GM18951 (cell line): ENCODE results near the gene PTPRG.

Experiments
- POLR2A ChIP-seq: IDR thresholded peaks from 4 replicates; pipeline ENCODE4 v1.6.1; 2011; ENCODE audit warnings: mild to moderate bottlenecking; ENCODE audit not compliant: insufficient read length, insufficient read depth; ENCODE audit errors: extremely low read depth
- in situ Hi-C: fragments of 300-500 bp; cut with MboI; formaldehyde crosslinking; loops from one replicate; pipeline ENCODE4 v1.12.0; 2022; ENCODE audit warnings: low sequenced_read_pairs, mixed read lengths, inconsistent platforms; ENCODE audit not compliant: unreplicated experiment

Gene PTPRG

GRCh38 chr3:61929617-61930016 lies 368.2 kb downstream of the PTPRG start:
- in situ Hi-C loops = no loop called here
- no peak for TF ChIP-seq POLR2A

- in situ Hi-C loops = no loop called here
- no peak for TF ChIP-seq POLR2A
Measured at GRCh38 chr3:61932499-61932898, 371.1 kb downstream of the PTPRG start.

DNA sequence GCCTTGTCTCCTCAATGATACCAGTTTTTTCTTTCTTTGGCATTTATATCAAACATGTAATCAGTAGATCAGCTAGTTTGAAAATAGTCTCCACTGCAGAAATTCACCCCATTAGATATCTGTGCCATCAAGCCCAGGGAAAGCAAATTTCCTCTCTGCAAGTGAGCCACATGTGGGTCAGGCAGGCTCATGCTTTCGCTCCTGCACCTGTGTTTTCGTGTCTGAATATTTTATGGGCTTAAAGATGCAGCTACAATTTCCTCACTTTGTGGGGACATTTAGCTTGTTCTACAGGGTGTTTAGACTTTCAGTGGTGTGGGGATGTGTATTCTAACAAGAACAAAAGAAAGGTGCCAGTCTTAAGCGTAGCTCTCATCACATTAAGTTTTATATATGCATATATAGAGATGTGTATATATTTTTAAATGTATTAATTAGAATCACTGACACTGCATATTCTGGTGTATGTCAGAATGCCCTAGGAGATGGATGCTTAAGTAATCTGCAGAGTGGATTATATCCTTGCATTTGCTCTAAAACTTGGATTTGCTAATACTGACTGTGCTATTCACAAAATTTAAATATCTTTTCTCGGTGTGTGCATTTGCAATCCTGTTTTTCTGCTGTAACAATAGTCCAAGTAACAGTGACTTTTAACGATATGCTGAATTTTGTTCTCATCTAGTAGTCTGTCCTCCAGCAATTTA lies 372.6 kb downstream of the PTPRG start:
- in situ Hi-C loops = no loop called here
- TF ChIP-seq POLR2A = no peak

- in situ Hi-C loops = no loop called here
- TF ChIP-seq POLR2A = no peak
Measured at GRCh38 chr3:61934505-61934871, 373.1 kb downstream of the PTPRG start.

GRCh38 chr3:61935814-61936213 lies 374.4 kb downstream of the PTPRG start:
- no peak for TF ChIP-seq POLR2A
- in situ Hi-C loops = no loop called here

- in situ Hi-C loops = no loop called here
- TF ChIP-seq POLR2A = no peak
Measured at GRCh38 chr3:61936344-61936937, 375.1 kb downstream of the PTPRG start.

DNA sequence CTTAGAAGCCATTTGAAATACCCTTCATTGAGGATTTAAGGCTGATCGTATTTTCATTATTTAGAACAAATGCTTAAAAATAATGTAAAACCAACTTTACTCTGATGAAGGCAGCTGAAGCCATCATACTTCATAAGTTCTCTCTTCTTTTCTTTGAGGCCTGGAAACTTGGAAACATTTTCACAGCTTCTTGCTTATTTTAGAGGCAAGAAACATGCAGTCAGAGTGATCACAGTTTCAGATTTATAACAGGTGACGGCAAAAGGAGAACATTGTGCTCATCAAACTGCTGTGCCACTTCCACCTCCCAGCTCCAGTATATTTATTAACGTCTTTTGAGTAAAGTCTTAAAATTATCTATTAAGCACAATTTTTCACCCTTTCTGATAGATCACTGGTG lies 376.1 kb downstream of the PTPRG start:
- TF ChIP-seq POLR2A = no peak
- in situ Hi-C loops = no loop called here

- TF ChIP-seq POLR2A = no peak
- in situ Hi-C loops = no loop called here
Measured at GRCh38 chr3:61938878-61939549, 377.6 kb downstream of the PTPRG start.

- no peak for TF ChIP-seq POLR2A
- in situ Hi-C loops = no loop called here
Measured at GRCh38 chr3:61940236-61940635, 378.9 kb downstream of the PTPRG start.

DNA sequence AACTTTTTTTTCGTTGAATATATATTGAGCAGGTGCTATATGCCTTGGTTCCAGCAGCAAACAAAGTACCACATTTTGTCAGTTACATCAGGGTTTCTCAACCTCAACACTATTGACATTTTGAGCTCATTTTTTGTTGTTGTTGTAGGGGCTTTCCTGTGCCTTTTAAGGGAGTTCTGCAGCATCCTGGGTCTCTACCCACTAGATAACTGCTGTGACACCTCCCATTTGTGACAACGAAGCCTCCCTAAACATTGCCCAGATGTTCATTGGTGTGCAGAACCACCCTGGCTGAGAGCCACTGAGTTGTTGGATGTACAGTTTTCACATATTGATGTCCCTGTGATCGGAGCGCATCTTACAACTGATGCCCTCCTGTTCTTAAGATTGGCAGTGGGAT lies 382.6 kb downstream of the PTPRG start:
- in situ Hi-C loops = no loop called here
- no peak for TF ChIP-seq POLR2A

DNA sequence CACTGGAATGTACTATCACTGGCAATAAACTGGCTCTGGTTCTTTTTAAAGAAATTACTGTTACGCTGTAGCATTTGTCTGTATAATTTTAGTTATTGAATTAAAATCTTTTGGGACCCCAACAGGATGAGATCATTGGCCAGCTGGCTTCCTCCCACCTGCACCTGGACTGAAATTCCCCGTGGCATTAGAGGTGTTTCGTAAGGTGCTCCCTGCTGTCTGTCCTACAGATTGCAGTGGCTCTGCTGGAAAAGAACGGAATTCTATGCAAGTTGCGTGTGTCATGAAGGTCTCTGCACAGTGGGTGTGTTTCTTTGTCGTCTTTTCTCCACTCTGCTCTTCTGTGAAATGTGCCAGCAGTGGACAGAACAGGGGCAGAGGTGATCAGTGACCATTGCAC lies 383.4 kb downstream of the PTPRG start:
- TF ChIP-seq POLR2A = no peak

DNA sequence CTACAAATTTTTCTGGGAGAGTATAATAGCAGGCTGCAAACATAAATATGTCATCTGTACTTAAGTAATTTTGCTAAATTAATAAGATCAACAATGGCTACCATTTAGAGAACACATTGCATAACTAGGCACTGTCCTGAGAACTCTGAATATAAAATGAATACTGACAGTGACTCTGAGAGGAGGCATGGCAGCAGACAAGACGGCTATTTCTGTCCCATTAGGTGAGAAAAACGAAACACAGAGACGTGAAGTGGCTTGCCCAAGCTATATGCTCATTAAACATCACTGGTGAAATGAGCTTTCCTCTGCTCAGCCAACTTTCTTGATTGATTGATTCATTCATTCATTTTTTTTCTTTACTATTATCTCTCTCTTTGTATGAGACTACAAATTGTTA lies 384.3 kb downstream of the PTPRG start:
- in situ Hi-C loops = no loop called here

More for the DNA sequence above, 383.4 kb downstream of the PTPRG start:
- in situ Hi-C loops = no loop called here

GRCh38 chr3:61946570-61947324 lies 385.4 kb downstream of the PTPRG start:
- no peak for TF ChIP-seq POLR2A
- in situ Hi-C loops = no loop called here

More for the DNA sequence above, 384.3 kb downstream of the PTPRG start:
- no peak for TF ChIP-seq POLR2A

DNA sequence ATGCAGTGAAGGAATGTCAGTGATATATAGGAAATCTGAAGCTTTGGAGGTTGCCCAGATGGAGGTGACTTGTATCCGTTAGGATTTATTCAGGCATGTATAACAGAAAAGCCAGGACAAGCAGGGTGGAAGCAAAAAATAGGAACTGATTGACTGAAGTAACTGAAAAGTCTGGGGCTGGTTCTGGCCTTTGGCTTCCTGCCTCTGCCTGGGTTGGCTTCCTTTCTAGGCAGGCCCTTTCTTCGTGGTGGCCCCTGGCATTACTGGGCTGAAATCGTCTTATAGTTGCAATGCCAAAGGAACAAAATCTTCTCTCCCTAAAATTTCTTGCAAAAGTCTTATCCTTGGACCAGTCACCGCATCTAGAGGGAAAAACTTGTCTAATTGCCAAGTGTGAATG lies 386.1 kb downstream of the PTPRG start:
- in situ Hi-C loops = no loop called here

More for the DNA sequence above, 386.1 kb downstream of the PTPRG start:
- no peak for TF ChIP-seq POLR2A
